H9 (cell line): Measurements from ENCODE around the gene ZNF8. TPM values are rescaled to one million over a fixed set of nuclear protein-coding genes. Genes with fewer than 3 reads are reported as not detected.

Source experiments
- DNase-seq: peaks from one replicate; pipeline ENCODE4 v3.0.0-alpha.2; 2017
- H2AFZ ChIP-seq: one replicate; pipeline ENCODE4 v1.6.1; 2013; ENCODE audit warnings: mild to moderate bottlenecking, low read length, control low read depth, moderate library complexity
- H2AK5ac ChIP-seq: 2 replicates; pipeline ENCODE4 v1.6.1; 2013; ENCODE audit warnings: low read length, control low read depth, mixed read lengths; ENCODE audit not compliant: insufficient read length
- H2BK120ac ChIP-seq: one replicate; pipeline ENCODE4 v1.6.1; 2013; ENCODE audit warnings: low read depth, mild to moderate bottlenecking, low read length, control low read depth, inconsistent platforms; ENCODE audit not compliant: poor library complexity, severe bottlenecking
- H2BK12ac ChIP-seq: 2 replicates; pipeline ENCODE4 v1.6.1; 2013; ENCODE audit warnings: low read length, control low read depth, mixed read lengths, low read depth; ENCODE audit not compliant: insufficient read length
- H2BK15ac ChIP-seq: 2 replicates; pipeline ENCODE4 v1.6.1; 2013; ENCODE audit warnings: low read depth, low read length, control low read depth
- H2BK20ac ChIP-seq: one replicate; pipeline ENCODE4 v1.6.1; 2013; ENCODE audit warnings: low read depth, mild to moderate bottlenecking, low read length, control low read depth, inconsistent platforms; ENCODE audit not compliant: poor library complexity, severe bottlenecking
- H2BK5ac ChIP-seq: 2 replicates; pipeline ENCODE4 v1.6.1; 2013; ENCODE audit warnings: low read length, control low read depth, mixed read lengths; ENCODE audit not compliant: insufficient read length
- H3K14ac ChIP-seq: 2 replicates; pipeline ENCODE4 v1.6.1; 2013; ENCODE audit warnings: low read length, control low read depth; ENCODE audit not compliant: insufficient read depth
- H3K18ac ChIP-seq: 2 replicates; pipeline ENCODE4 v1.6.1; 2013; ENCODE audit warnings: low read depth, mild to moderate bottlenecking, mixed read lengths, low read length, control low read depth; ENCODE audit not compliant: insufficient read length
- H3K23ac ChIP-seq: 2 replicates; pipeline ENCODE4 v1.6.1; 2013; ENCODE audit warnings: low read length, control low read depth, mixed read lengths, low read depth; ENCODE audit not compliant: insufficient read length
- H3K23me2 ChIP-seq: 2 replicates; pipeline ENCODE4 v1.6.1; 2013; ENCODE audit warnings: low read depth, mild to moderate bottlenecking, mixed read lengths, low read length, control low read depth; ENCODE audit not compliant: insufficient read length, poor library complexity, severe bottlenecking
- H3K27ac ChIP-seq: 2 replicates; pipeline ENCODE4 v1.5.1; 2013; ENCODE audit warnings: low read length, control low read depth, mixed read lengths, low read depth; ENCODE audit not compliant: insufficient read length
- H3K27me3 ChIP-seq: 2 replicates; pipeline ENCODE4 v1.6.1; 2013; ENCODE audit warnings: low read length, control low read depth, inconsistent platforms; ENCODE audit not compliant: insufficient read depth
- H3K4ac ChIP-seq: 2 replicates; pipeline ENCODE4 v1.6.1; 2013; ENCODE audit warnings: low read depth, mild to moderate bottlenecking, control low read depth, inconsistent platforms, low read length, moderate library complexity
- H3K4me1 ChIP-seq: 2 replicates; pipeline ENCODE4 v1.6.1; 2013; ENCODE audit warnings: low read length, control low read depth, inconsistent platforms; ENCODE audit not compliant: insufficient read depth
- H3K4me2 ChIP-seq: 2 replicates; pipeline ENCODE4 v1.6.1; 2013; ENCODE audit warnings: low read length, control low read depth, mixed read lengths; ENCODE audit not compliant: insufficient read length, insufficient read depth
- H3K56ac ChIP-seq: 2 replicates; pipeline ENCODE4 v1.6.1; 2013; ENCODE audit warnings: low read depth, mild to moderate bottlenecking, mixed read lengths, low read length, control low read depth; ENCODE audit not compliant: insufficient read length
- H3K79me1 ChIP-seq: 2 replicates; pipeline ENCODE4 v1.6.1; 2013; ENCODE audit warnings: low read depth, mild to moderate bottlenecking, moderate library complexity, low read length, control low read depth, inconsistent platforms; ENCODE audit not compliant: insufficient read depth, poor library complexity, severe bottlenecking
- H3K79me2 ChIP-seq: 2 replicates; pipeline ENCODE4 v1.6.1; 2013; ENCODE audit warnings: low read length, control low read depth, inconsistent platforms; ENCODE audit not compliant: insufficient read depth
- H3K9ac ChIP-seq: 2 replicates; pipeline ENCODE4 v1.6.1; 2013; ENCODE audit warnings: low read length, control low read depth, mixed read lengths; ENCODE audit not compliant: insufficient read length; ENCODE audit errors: extremely low read depth
- H3K9me3 ChIP-seq: one replicate; pipeline ENCODE4 v1.6.1; 2013; ENCODE audit warnings: low read depth, low read length, inconsistent platforms; ENCODE audit not compliant: control insufficient read depth
- H3T11ph ChIP-seq: one replicate; pipeline ENCODE4 v1.6.1; 2013; ENCODE audit warnings: mild to moderate bottlenecking, low read length, control low read depth, inconsistent platforms
- H4K20me1 ChIP-seq: one replicate; pipeline ENCODE4 v1.6.1; 2013; ENCODE audit not compliant: control insufficient read depth, insufficient read length, insufficient read depth
- H4K5ac ChIP-seq: 2 replicates; pipeline ENCODE4 v1.6.1; 2013; ENCODE audit warnings: low read depth, mild to moderate bottlenecking, mixed read lengths, low read length, control low read depth; ENCODE audit not compliant: insufficient read length
- H4K8ac ChIP-seq: replicated peaks from 2 replicates; pipeline ENCODE4 v1.6.1; 2013; ENCODE audit warnings: low read length, control low read depth, mixed read lengths, low read depth; ENCODE audit not compliant: insufficient read length
- H4K91ac ChIP-seq: 2 replicates; pipeline ENCODE4 v1.6.1; 2013; ENCODE audit warnings: low read depth, mild to moderate bottlenecking, moderate library complexity, mixed read lengths, low read length, control low read depth; ENCODE audit not compliant: insufficient read length
- H3K27ac Mint-ChIP-seq, 3 experiments: 2 replicates in 2 of 3; 3 replicates in 1 of 3; pipeline ENCODE4 v1.8.0; 2020 to 2021; ENCODE audit warnings: mixed read lengths in 3 of 3, mild to moderate bottlenecking in 1 of 3, moderate library complexity in 1 of 3
- H3K27me3 Mint-ChIP-seq: 2 replicates; pipeline ENCODE4 v1.8.0; 2021; ENCODE audit warnings: low read depth, mild to moderate bottlenecking, moderate library complexity, mixed read lengths
- H3K36me3 Mint-ChIP-seq, 3 experiments: 2 replicates in 2 of 3; 3 replicates in 1 of 3; pipeline ENCODE4 v1.8.0; 2020 to 2021; ENCODE audit warnings: low read depth in 3 of 3, mixed read lengths in 3 of 3; ENCODE audit not compliant: insufficient read depth in 1 of 3
- H3K4me1 Mint-ChIP-seq, 2 experiments: 2 replicates each; pipeline ENCODE4 v1.8.0; 2020; ENCODE audit warnings: mixed read lengths in 2 of 2
- H3K4me3 Mint-ChIP-seq, 2 experiments: 2 replicates in 1 of 2; 3 replicates in 1 of 2; pipeline ENCODE4 v1.8.0; 2020 to 2021; ENCODE audit warnings: mild to moderate bottlenecking in 2 of 2, mixed read lengths in 2 of 2, moderate library complexity in 1 of 2
- H3K9me3 Mint-ChIP-seq, 2 experiments: 2 replicates in 1 of 2; 3 replicates in 1 of 2; pipeline ENCODE4 v1.8.0; 2020; ENCODE audit warnings: mild to moderate bottlenecking in 2 of 2, mixed read lengths in 2 of 2, moderate library complexity in 1 of 2
- CTCF ChIP-seq: fragments of 200-600 bp; sonication (generic); conservative IDR thresholded peaks from 3 replicates; pipeline ENCODE4 v1.8.0; 2021; ENCODE audit warnings: antibody characterized with exemption, mild to moderate bottlenecking
- WGBS: extraction: QIAGEN DNeasy Blood & Tissue Kit; methylation state at CpG from one replicate; pipeline ENCODE4 v1.1.7; 2013; ENCODE audit warnings: missing lambda C conversion rate, low lambda C conversion rate, mixed read lengths; ENCODE audit not compliant: insufficient read length; ENCODE audit errors: extremely low coverage; 5-methylcytosine and 5-hydroxymethylcytosine counted together
- total RNA-seq: library from RNA; stranded (reverse); gene quantifications from 2 replicates; pipeline ENCODE4 v1.2.1, GENCODE V29; 2021

ZNF8 gene
- total RNA-seq, 1 experiment from 2014 or later = 17.3 TPM

- Mint-ChIP-seq H3K36me3 (peaks cover 26 to 55% (median 48%) of the 10 kb centered on the region in 3 experiments; a peak in 6 of 7 replicates), H3K9me3 (no peaks in the 10 kb centered on the region), H3K4me3 (no peak overlapping the region), H3K4me1 (peaks cover 6 to 10% of the 10 kb centered on the region in 2 experiments), H3K27ac (no peak overlapping the region; a peak in 1 of 7 replicates), H3K27me3 (peaks cover 1% of the 10 kb centered on the region; the same call in 1 of the 2 replicates)
- H3K4ac ChIP-seq = no peak overlapping the region
- no peaks in the 10 kb centered on the region for H3K23me2 ChIP-seq
- H3K27me3 ChIP-seq = no peaks in the 10 kb centered on the region
- no peak overlapping the region for H4K8ac ChIP-seq
- H3K79me1 ChIP-seq = no peaks in the 10 kb centered on the region
- H3K56ac ChIP-seq = no peak overlapping the region
- H4K91ac ChIP-seq = no peak overlapping the region
- TF ChIP-seq CTCF = no peak
- no peak overlapping the region for H3K23ac ChIP-seq
- no peak overlapping the region for H2BK120ac ChIP-seq
- no peak overlapping the region for H4K5ac ChIP-seq
- no peaks in the 10 kb centered on the region for H4K20me1 ChIP-seq
- H3K9ac ChIP-seq = no peak overlapping the region
- WGBS = no CpG with 5 or more reads among the region's 7 CpGs
- H3K4me1 ChIP-seq = no peaks in the 10 kb centered on the region
- no peak overlapping the region for H3K4me2 ChIP-seq
- no peaks in the 10 kb centered on the region for H3K9me3 ChIP-seq
- no peak overlapping the region for H2BK20ac ChIP-seq
- no peak overlapping the region for H3K27ac ChIP-seq
- no peak overlapping the region for H3K14ac ChIP-seq
- no peak overlapping the region for H2BK15ac ChIP-seq
- no peak overlapping the region for H2AK5ac ChIP-seq
- no peak overlapping the region for H2BK12ac ChIP-seq
- H3T11ph ChIP-seq = no peak overlapping the region
- H2AFZ ChIP-seq = no peak overlapping the region
- no peak overlapping the region for H3K18ac ChIP-seq
- no peak overlapping the region for H2BK5ac ChIP-seq
- no peak for DNase-seq
- peaks cover 1% of the 10 kb centered on the region; the same call in 1 of the 2 replicates for H3K79me2 ChIP-seq
Observed at GRCh38 chr19:58300620-58301019, 21.9 kb downstream of the ZNF8 start.
